UCSD-AML1 (cell line): ENCODE results near the gene BPIFB4.
"Not testable (repeated sequence)": the region's sequence is repeated elsewhere in the genome, so short reads cannot be mapped to it uniquely, and the experiment has no call there.

Experiments
- DNase-seq: peaks from one replicate; lab custom pipeline; 2025; ENCODE audit not compliant: unreplicated experiment; lab: John Stamatoyannopoulos, UW

The BPIFB4 gene

DNA sequence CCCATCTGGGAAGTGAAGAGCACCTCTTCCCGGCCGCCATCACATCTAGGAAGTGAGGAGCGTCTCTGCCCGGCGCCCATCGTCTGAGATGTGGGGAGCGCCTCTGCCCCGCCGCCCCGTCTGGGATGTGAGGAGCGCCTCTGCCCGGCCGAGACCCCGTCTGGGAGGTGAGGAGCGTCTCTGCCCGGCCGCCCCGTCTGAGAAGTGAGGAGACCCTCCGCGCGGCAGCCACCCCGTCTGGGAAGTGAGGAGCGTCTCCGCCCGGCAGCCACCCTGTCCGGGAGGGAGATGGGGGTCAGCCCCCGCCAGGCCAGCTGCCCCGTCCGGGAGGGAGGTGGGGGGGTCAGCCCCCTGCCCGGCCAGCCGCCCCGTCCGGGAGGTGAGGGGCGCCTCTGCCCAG lies 36.1 kb downstream of the BPIFB4 start:
- not testable (repeated sequence) for DNase-seq

DNA sequence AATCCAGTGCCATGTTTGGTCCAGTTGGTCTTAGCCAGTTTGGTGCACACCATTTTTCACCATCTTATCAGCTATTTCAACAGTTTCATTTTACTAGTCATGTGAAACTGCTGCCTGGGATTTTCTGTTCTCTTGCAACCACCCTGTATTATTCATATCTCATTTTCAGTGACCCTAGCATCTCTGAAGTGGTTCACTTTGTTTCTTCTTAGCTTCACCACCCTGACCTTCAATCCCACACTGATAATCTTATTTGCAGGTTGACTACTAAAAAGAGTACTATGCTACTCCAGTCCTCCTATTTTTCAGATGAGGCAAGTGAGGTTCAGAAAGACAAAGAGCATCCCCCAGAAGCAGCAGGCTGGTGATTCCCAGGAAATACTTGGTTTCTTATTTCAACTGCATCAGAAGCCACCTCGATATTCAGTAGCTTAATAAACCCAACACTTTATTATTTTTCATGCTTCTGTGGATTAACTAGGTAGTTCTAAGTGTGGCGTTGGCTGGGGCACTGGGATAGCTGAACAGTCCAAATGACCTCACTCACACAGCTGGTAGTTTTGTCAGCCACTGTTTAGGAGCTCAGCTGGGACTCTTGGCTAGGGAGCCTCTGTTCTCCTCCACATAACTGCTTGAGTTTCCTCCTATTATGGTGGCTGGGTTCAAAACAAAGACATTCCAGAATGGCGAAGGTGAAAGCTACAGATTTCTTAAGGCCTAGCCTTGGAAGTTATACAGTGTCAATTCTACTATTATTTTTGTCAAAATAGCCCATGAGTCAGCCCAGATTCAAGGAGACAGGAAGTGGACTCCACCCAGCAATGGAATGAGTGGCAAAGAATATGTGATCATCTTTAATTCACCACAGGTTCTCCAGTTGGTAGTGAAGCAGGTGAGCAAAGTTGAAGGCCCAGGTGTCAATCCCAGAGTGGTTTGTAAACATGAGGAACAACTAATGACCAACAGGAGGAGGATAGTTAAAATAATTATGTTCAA lies 40.6 kb downstream of the BPIFB4 start:
- no peak for DNase-seq

DNA sequence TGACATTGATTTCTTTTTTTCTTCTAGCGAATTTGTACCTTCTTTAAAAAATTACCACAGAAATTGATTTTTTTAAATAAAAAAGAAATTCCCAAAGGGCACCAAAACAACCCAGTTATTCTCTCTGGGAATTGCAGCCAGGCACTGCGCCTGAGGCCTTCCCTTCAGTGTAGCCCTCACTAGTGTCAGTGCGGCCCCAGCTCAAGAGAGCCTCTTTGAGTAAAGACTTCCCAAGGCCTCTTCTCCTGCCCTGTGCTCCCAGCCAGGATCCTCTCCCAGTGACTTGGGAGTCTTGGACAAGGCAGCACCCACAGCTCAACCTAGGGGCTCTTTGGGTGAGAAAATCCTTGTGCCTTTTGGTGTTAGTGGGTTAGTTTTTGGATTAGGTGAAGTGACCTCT lies 41.5 kb downstream of the BPIFB4 start:
- DNase-seq: no peak

DNA sequence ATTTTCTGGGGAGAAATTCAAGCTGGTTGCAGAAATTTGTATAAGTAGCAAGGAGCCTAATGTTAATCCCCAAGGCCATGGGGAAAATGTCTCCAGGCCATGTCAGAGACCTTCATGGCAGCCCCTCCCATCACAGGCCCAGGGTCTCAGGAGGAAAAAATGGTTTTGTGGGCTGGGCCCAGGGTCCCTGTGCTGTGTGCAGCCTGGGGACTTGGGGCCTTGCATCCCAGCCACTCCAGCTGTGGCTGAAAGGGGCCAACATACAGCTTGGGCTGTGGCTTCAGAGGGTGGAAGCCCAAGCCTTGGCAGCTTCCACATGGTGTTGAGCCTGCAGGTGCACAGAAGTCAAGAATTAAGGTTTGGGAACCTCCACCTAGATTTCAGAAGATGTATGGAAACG lies 42.9 kb downstream of the BPIFB4 start:
- DNase-seq: not testable (repeated sequence)

DNA sequence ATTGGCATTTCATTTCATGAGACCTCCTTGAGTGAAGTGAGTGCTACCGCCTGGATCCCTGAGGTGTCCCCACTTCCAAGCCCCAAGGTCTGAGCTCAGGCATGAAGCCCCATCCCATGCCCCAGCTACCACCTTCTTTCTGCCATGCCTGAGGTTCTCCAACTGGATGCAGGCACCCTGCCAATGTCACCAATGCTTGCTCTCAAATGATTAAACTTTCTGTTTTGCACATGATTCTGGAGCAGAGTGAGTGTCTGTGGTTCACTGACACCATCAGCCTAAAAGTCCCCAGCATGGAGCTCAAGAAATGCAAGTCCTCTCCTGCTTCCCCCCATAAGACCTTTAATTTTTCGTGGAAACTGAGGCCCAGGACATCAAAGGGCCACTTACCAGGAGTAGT lies 44.8 kb downstream of the BPIFB4 start:
- DNase-seq: no peak

- no peak for DNase-seq
Observed at GRCh38 chr20:33124994-33125393, 45.6 kb downstream of the BPIFB4 start.

GRCh38 chr20:33125983-33126382 lies 46.5 kb downstream of the BPIFB4 start:
- DNase-seq: no peak

DNA sequence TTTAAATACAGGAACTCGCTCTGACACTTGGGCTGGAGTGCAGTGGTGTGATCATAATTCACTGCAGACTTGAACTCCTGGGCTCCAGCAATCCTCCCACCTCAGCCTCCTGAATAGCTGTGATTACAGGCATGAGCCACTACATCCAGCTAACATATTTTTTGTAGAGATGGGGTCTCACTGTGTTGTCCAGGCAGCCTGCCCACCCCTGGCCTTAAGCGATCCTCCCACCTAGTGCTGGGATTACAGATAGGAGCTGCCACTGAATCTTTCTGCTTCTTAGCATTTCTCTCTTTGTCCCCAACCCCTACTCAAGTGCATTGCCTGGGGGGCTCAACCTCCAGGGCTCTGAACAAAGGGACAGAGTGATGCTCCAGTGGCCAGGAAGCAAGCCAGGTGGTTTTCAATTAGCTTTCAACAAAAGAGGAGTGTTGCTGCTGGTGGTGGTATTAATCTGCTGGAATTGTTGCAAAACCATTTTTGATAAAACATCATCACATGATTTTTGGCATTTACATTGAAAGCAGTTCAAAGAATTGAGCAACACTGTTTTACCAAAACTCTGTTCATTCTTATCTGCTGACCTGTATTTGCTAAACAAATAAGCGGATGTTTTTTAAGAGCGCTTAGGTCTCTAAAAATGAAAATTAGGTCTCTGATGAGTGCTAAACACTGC lies 48.1 kb downstream of the BPIFB4 start:
- DNase-seq: no peak

DNA sequence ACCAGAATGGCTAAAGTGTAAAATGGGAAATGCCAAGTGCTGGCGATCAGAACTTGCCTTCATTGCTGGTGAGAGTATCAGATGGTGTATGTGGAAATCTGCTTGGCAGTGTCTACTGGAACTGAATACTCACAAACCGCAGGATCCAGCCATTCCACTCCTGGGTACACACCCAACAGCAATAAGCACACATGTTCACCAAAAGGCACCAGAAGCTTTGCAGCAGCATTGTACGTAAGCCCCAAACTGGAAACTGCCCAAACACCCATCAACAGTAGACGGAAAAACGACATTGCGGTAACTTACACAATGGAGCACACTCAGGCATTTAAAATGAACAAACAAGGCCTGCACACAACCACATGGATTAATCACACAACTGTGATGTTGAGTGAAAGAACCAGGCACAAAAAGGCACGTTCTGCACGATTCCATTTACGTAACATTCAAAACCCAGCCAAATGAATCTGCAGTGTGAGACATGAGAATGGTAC lies 51.2 kb downstream of the BPIFB4 start:
- DNase-seq: no peak

GRCh38 chr20:33131949-33132473 lies 52.6 kb downstream of the BPIFB4 start:
- no peak for DNase-seq

- DNase-seq: no peak
Observed at GRCh38 chr20:33132513-33133372, 53.3 kb downstream of the BPIFB4 start.

DNA sequence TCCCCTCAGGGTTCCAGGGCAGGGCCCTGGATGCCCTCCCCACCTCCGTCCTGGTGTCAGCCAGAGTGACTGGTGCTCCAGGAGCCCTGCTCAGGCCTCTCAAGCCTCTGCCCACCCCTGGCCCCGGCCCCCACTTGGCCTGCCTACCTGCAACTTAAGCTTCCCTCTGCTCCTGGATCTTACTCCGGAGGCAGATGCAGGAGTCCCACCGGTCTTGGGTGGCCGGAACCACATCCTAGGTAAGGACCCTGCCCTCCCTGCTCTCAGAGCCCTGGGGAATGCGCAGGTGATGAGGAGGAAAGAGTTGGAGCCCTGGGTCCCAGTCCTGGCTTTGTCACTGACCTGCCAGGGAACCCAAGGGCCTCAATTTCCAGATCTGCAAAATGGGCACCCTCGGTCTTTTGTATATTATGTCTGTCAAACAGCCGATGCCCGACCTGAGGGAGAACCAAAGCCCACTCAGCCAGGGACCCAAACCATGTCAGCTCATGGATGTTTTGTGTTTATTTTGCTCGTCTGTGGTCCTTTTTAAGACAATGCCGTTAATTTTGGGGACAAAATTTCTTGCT lies 54.0 kb downstream of the BPIFB4 start:
- DNase-seq: no peak

- no peak for DNase-seq
Observed at GRCh38 chr20:33137195-33137594, 57.8 kb downstream of the BPIFB4 start.

- no peak for DNase-seq
Observed at GRCh38 chr20:33139467-33139866, 60.0 kb downstream of the BPIFB4 start.

- no peak for DNase-seq
Observed at GRCh38 chr20:33145521-33145920, 66.1 kb downstream of the BPIFB4 start.

GRCh38 chr20:33147299-33147698 lies 67.9 kb downstream of the BPIFB4 start:
- DNase-seq: no peak

- no peak for DNase-seq
Observed at GRCh38 chr20:33148040-33148439, 68.6 kb downstream of the BPIFB4 start.

DNA sequence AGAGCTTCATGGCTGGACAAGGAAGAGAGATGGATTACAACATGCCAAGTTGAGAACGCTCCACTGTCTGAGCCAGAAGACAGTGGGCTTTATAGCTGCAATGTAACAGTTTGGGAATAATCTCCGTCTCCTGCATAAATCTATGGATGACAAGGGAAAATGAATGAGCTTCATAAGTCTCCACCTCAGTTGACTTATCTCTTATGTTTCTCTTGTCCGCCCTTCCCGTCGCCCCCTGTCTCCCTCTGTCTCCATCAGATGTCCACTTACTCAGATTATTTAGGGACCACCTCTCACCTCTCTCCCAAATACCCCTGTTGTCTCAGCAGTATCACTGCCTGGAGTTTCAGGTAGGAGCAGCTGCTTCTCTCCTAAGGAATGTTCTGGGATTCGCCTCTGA lies 74.8 kb downstream of the BPIFB4 start:
- no peak for DNase-seq

- no peak for DNase-seq
Observed at GRCh38 chr20:33158637-33159385, 79.4 kb downstream of the BPIFB4 start.

GRCh38 chr20:33159713-33160112 lies 80.3 kb downstream of the BPIFB4 start:
- DNase-seq: no peak
